Activated naive CD8-positive, alpha-beta T cell treated with anti-CD3 and anti-CD28 coated beads for 36 hours (primary cell): ENCODE results near the gene VPS4A. TPM values are rescaled to one million over a fixed set of nuclear protein-coding genes. Genes with fewer than 3 reads are reported as not detected.
"Not testable (repeated sequence)": the region's sequence is repeated elsewhere in the genome, so short reads cannot be mapped to it uniquely, and the experiment has no call there.

Experiments
- DNase-seq: peaks from one replicate; pipeline ENCODE4 v3.0.0; 2021
- H3K27ac Mint-ChIP-seq: one replicate; pipeline ENCODE4 v1.8.0; 2022; ENCODE audit warnings: mild to moderate bottlenecking, moderate library complexity, mixed read lengths
- H3K27me3 Mint-ChIP-seq: one replicate; pipeline ENCODE4 v1.8.0; 2022; ENCODE audit warnings: mild to moderate bottlenecking, mixed read lengths
- H3K36me3 Mint-ChIP-seq: one replicate; pipeline ENCODE4 v1.8.0; 2021; ENCODE audit warnings: mild to moderate bottlenecking, mixed read lengths
- H3K4me1 Mint-ChIP-seq: one replicate; pipeline ENCODE4 v1.8.0; 2021; ENCODE audit warnings: mixed read lengths
- H3K4me3 Mint-ChIP-seq: one replicate; pipeline ENCODE4 v1.8.0; 2022; ENCODE audit warnings: mild to moderate bottlenecking, moderate library complexity, mixed read lengths
- H3K9me3 Mint-ChIP-seq: one replicate; pipeline ENCODE4 v1.8.0; 2022; ENCODE audit warnings: mixed read lengths
- total RNA-seq, 2 experiments: library from RNA; stranded (reverse); gene quantifications; one replicate each; pipeline ENCODE4 v1.2.3, GENCODE V29; 2021

VPS4A gene
- 10 to 100 TPM; 27.0 to 28.6 TPM for total RNA-seq

- no peaks in the 10 kb centered on the region for H3K9me3 Mint-ChIP-seq
- peak within 1 kb of the TSS; percentile 100 for H3K4me3 Mint-ChIP-seq
- H3K4me1 Mint-ChIP-seq = peaks cover 19% of the 10 kb centered on the region
Observed at GRCh38 chr16:69310653-69311532, at the start of gene VPS4A. TSS of gene VPS4A (plus strand) at chr16:69311350. CDS start at chr16:69311512, 162 bp downstream.

GRCh38 chr16:69266334-69267063, 44.7 kb upstream of the VPS4A start:
- Mint-ChIP-seq H3K36me3 (peaks cover 3% of the 10 kb centered on the region), H3K4me1 (no peaks in the 10 kb centered on the region), H3K27me3 (no peaks in the 10 kb centered on the region), H3K9me3 (no peaks in the 10 kb centered on the region), H3K4me3 (no peak overlapping the region), H3K27ac (no peak overlapping the region)
- no peak for DNase-seq

More at GRCh38 chr16:69310653-69311532, at the start of gene VPS4A:
- H3K27me3 Mint-ChIP-seq = no peaks in the 10 kb centered on the region
- DNase-seq = peak; percentile 99
- H3K36me3 Mint-ChIP-seq = peaks cover 13% of the 10 kb centered on the region
- H3K27ac Mint-ChIP-seq = peak within 1 kb of the TSS; percentile 98

DNA sequence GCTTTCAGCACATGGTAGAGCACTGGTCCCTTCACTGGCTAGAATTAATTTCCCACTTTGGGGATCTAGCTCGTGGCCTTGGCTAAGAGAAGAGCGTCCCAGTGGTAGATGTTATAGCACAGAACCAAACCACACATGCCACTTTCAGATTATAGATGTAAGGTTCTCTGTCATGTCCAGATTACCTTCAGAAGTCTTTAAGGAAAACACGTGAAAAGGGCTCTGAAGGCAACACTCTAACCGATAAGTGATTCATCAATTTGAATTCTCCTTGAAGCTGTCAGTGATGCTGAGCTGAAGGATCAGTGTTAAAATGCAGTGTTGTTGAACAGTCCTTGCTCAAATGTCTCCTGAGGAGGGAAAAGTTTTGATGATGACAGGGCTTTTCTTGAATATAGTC, 43.5 kb upstream of the VPS4A start:
- no peaks in the 10 kb centered on the region for H3K9me3 Mint-ChIP-seq
- no peak overlapping the region for H3K27ac Mint-ChIP-seq
- H3K4me3 Mint-ChIP-seq = no peak overlapping the region
- peaks cover 3% of the 10 kb centered on the region for H3K36me3 Mint-ChIP-seq
- no peaks in the 10 kb centered on the region for H3K4me1 Mint-ChIP-seq
- H3K27me3 Mint-ChIP-seq = no peaks in the 10 kb centered on the region
- no peak for DNase-seq

- Mint-ChIP-seq H3K36me3 (peaks cover 3% of the 10 kb centered on the region), H3K27me3 (no peaks in the 10 kb centered on the region), H3K9me3 (no peaks in the 10 kb centered on the region), H3K4me1 (no peaks in the 10 kb centered on the region), H3K4me3 (no peak overlapping the region), H3K27ac (no peak overlapping the region)
- no peak for DNase-seq
Observed at GRCh38 chr16:69270395-69270794, 40.8 kb upstream of the VPS4A start.

- DNase-seq = no peak
- Mint-ChIP-seq H3K9me3 (no peaks in the 10 kb centered on the region), H3K27ac (no peak overlapping the region), H3K27me3 (no peaks in the 10 kb centered on the region), H3K4me1 (no peaks in the 10 kb centered on the region), H3K36me3 (peaks cover 3% of the 10 kb centered on the region), H3K4me3 (no peak overlapping the region)
Observed at GRCh38 chr16:69270831-69271230, 40.3 kb upstream of the VPS4A start.

DNA sequence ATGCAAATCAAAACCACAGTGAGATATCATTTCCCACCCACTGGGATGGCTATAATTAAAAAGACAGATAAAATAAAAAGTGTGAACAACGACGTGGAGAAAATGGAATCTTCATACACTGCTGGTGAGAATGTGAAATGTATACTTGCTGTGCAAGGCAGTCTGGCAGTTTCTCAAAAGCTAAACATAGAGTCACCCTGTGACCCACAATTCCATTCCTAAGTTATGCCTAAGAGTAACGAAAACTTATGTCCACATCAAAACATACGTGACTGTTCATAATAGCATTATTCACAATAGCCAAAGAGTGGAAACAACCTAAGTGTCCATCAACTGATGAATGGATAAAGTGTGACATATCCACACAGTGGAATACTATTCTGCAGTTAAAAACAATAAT, 38.1 kb upstream of the VPS4A start:
- peaks cover 3% of the 10 kb centered on the region for H3K36me3 Mint-ChIP-seq
- no peak overlapping the region for H3K4me3 Mint-ChIP-seq
- no peaks in the 10 kb centered on the region for H3K4me1 Mint-ChIP-seq
- H3K27ac Mint-ChIP-seq = no peak overlapping the region
- DNase-seq = no peak
- no peaks in the 10 kb centered on the region for H3K27me3 Mint-ChIP-seq
- H3K9me3 Mint-ChIP-seq = no peaks in the 10 kb centered on the region

DNA sequence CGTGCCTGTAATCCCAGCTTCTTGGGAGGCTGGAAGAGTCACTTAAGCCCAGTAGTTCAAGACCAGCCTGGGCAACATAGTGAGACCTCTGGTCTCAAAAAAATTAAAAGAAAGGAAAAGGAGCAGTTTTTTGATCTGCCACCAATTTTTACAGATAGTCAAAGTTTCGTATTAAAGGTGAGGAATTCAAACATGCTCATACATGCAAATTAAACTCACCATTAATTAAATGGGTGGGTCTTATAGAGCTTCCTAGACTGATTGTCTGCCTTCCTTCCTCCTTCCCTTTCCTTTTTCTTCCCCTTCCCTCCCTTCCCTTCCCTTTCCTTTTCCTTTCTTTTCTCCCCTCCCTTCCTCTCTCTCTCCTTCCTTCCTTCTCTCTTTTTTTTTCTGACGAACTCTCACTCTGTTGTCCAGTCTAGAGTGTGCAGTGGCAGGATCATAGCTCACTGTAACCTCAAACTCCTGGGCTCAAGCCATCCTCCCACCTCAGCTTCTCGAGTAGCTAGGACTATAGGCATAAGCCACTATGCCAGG, 36.4 kb upstream of the VPS4A start:
- peaks cover 3% of the 10 kb centered on the region for H3K36me3 Mint-ChIP-seq
- H3K27me3 Mint-ChIP-seq = no peaks in the 10 kb centered on the region
- H3K4me3 Mint-ChIP-seq = no peak overlapping the region
- no peak for DNase-seq
- H3K9me3 Mint-ChIP-seq = no peaks in the 10 kb centered on the region
- no peaks in the 10 kb centered on the region for H3K4me1 Mint-ChIP-seq
- no peak overlapping the region for H3K27ac Mint-ChIP-seq

- DNase-seq = no peak
- Mint-ChIP-seq H3K4me3 (no peak overlapping the region), H3K27ac (no peak overlapping the region), H3K4me1 (no peaks in the 10 kb centered on the region), H3K36me3 (no peaks in the 10 kb centered on the region), H3K27me3 (no peaks in the 10 kb centered on the region), H3K9me3 (no peaks in the 10 kb centered on the region)
Observed at GRCh38 chr16:69276148-69277115, 34.7 kb upstream of the VPS4A start.

DNA sequence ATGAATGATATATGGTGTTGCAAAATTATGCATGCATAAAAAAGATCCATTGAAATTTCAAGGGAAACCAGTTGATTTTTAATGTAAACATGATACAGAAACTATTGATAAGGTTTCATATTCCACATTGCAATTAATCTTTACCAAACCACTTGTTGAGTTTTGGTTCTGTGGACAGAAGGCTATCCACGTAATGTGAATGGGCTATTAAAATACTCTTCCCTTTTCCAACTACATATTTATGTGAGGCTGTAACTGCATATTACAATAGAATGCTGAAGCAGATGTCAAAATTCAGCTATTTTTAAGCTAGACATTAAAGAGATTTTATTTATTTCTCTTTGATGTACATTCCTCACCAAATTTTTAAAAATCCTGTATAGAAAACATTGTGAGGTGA, 33.7 kb upstream of the VPS4A start:
- Mint-ChIP-seq H3K4me3 (no peak overlapping the region), H3K36me3 (no peaks in the 10 kb centered on the region), H3K4me1 (no peaks in the 10 kb centered on the region), H3K9me3 (no peaks in the 10 kb centered on the region), H3K27me3 (no peaks in the 10 kb centered on the region), H3K27ac (no peak overlapping the region)
- no peak for DNase-seq

- no peaks in the 10 kb centered on the region for H3K9me3 Mint-ChIP-seq
- H3K27me3 Mint-ChIP-seq = no peaks in the 10 kb centered on the region
- DNase-seq = no peak
- H3K36me3 Mint-ChIP-seq = no peaks in the 10 kb centered on the region
- H3K27ac Mint-ChIP-seq = no peak overlapping the region
- no peak overlapping the region for H3K4me3 Mint-ChIP-seq
- H3K4me1 Mint-ChIP-seq = peaks cover 3% of the 10 kb centered on the region
Observed at GRCh38 chr16:69283851-69284250, 27.3 kb upstream of the VPS4A start.

GRCh38 chr16:69285240-69285639, 25.9 kb upstream of the VPS4A start:
- peaks cover 3% of the 10 kb centered on the region for H3K4me1 Mint-ChIP-seq
- DNase-seq = no peak
- H3K4me3 Mint-ChIP-seq = no peak overlapping the region
- H3K27ac Mint-ChIP-seq = no peak overlapping the region
- H3K36me3 Mint-ChIP-seq = no peaks in the 10 kb centered on the region
- H3K27me3 Mint-ChIP-seq = no peaks in the 10 kb centered on the region
- no peaks in the 10 kb centered on the region for H3K9me3 Mint-ChIP-seq

DNA sequence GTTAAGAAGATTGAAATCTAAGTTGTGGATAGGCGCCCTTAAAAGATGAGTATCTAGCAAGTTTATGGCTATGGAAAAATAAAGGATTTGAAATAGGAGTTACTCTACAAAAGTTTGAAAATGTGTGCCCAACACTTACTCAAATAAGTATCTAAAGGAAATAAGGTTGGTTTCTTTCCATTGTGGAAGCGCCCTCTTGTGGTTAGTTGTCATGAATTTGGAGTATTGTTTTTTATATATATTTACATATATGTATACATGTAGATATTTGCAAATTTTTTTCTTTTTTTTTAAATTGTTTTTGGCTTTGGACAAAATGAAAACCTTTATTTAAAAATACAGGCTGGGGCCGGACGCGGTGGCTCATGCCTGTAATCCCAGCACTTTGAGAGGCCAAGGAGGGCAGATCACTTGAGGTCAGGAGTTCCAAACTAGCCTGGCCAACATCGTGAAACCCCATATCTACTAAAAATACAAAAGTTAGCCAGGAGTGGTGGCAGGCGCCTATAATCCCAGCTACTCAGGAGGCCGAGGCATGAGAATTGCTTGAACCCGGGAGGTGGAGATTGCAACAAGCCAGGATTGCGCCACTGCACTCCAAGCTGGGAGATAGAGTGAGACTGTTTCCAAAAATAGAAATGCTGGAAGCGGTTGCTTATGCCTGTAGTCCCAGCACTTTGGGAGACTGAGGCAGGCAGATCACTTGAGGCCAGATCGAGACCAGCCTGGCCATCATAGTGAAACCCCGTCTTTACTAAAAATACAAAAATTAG, 24.0 kb upstream of the VPS4A start:
- no peaks in the 10 kb centered on the region for H3K27me3 Mint-ChIP-seq
- peaks cover 3% of the 10 kb centered on the region for H3K4me1 Mint-ChIP-seq
- H3K36me3 Mint-ChIP-seq = no peaks in the 10 kb centered on the region
- no peak overlapping the region for H3K27ac Mint-ChIP-seq
- no peak for DNase-seq
- no peak overlapping the region for H3K4me3 Mint-ChIP-seq
- no peaks in the 10 kb centered on the region for H3K9me3 Mint-ChIP-seq

DNA sequence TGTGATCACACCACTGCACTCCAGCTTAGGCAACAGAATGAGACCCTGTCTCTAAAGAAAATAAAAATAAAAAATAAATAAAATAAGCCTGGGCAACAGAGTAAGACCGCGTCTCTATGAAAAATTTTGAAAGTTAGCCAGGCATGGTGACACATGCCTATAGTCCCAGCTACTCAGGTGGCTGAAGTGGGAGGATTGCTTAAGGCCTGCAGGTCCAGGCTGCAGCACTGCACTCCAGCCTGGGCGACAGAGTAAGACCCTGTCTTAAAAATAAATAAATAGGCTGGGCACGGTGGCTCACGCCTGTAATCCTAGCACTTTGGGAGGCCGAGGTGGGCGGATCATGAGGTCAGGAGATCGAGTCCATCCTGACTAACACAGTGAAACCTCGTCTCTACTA, 19.5 kb upstream of the VPS4A start:
- not testable (repeated sequence) for DNase-seq, H3K9me3 Mint-ChIP-seq, H3K4me1 Mint-ChIP-seq, H3K27ac Mint-ChIP-seq, H3K36me3 Mint-ChIP-seq, H3K27me3 Mint-ChIP-seq, H3K4me3 Mint-ChIP-seq

DNA sequence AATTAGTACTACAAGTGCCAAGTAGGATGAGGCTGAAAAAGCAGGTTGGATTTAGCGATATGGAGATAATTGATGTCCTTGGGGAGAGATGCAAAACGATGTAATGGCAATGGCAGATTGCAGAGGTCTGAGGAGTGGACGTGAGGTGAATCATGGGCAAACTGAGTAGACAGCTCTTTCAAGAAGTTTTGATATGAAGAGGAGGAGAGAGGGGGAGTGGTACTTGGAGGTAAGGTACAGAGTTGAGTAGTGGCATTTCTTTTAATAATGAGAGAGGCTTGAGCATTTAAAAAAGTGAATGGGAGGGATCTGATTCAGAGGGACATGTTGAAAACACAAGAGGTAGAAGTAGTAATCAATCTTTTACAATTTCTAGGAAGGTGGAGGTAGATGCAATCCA, 17.7 kb upstream of the VPS4A start:
- Mint-ChIP-seq H3K4me3 (no peak overlapping the region), H3K36me3 (no peaks in the 10 kb centered on the region), H3K4me1 (no peaks in the 10 kb centered on the region), H3K9me3 (no peaks in the 10 kb centered on the region), H3K27ac (no peak overlapping the region), H3K27me3 (no peaks in the 10 kb centered on the region)
- no peak for DNase-seq
